Adrenal gland (tissue), 12 donors: ENCODE measurements around the gene RTP5. TPM values are rescaled to one million over a fixed set of nuclear protein-coding genes. Genes with fewer than 3 reads are reported as not detected.

Source experiments
- DNase-seq, 7 donors: peaks; one replicate each; pipeline ENCODE4 v3.0.0-alpha.2; 2019 to 2020
- H3K27ac ChIP-seq, 5 donors: fragments of 200-600 bp; sonication (generic) in 4 of 5; 1 replicate in 3 of 5; 2 replicates in 2 of 5; pipeline versions ENCODE4 v1.5.1 to v1.8.0; 2016 to 2020; ENCODE audit warnings: mild to moderate bottlenecking in 1 of 5
- H3K27me3 ChIP-seq: fragments of 200-600 bp; 2 replicates; pipeline ENCODE4 v1.8.0; 2021
- H3K36me3 ChIP-seq, 2 donors: fragments of 200-600 bp; replicated peaks in 1 of 2; 1 replicate in 1 of 2; 2 replicates in 1 of 2; pipeline versions ENCODE4 v1.5.1 to v1.8.0; 2018 to 2022
- H3K4me1 ChIP-seq, 2 donors: fragments of 200-600 bp; replicated peaks in 1 of 2; 1 replicate in 1 of 2; 2 replicates in 1 of 2; pipeline versions ENCODE4 v1.5.1 to v1.8.0; 2018 to 2021
- H3K4me3 ChIP-seq, 4 donors: fragments of 200-600 bp; sonication (generic) in 3 of 4; one replicate each; pipeline ENCODE4 v1.5.1; 2016 to 2018
- H3K9me3 ChIP-seq, 3 donors: fragments of 200-600 bp; sonication (generic) in 1 of 3; replicated peaks in 1 of 3; 1 replicate in 2 of 3; 2 replicates in 1 of 3; pipeline versions ENCODE4 v1.5.1 to v1.8.0; 2016 to 2021
- POLR2A ChIP-seq, 2 donors: fragments of 450-650 bp; IDR thresholded peaks; one replicate each; pipeline ENCODE4 v1.6.1; 2017; ENCODE audit warnings: antibody characterized with exemption in 2 of 2, mild to moderate bottlenecking in 2 of 2, moderate library complexity in 1 of 2
- whole genome bisulfite sequencing, 4 donors: extraction: QIAGEN DNeasy Blood & Tissue Kit in 2 of 4; methylation state at CpG; one replicate each; pipeline versions ENCODE4 v1.1.5 to v1.1.7; 2013 to 2017; 5-methylcytosine and 5-hydroxymethylcytosine counted together
- intact Hi-C, 2 donors: fragments of 100-400 bp; cut with DNase I; formaldehyde crosslinking; loops; one replicate each; pipeline versions ENCODE4 v1.14.1 to v1.15.0; 2022 to 2023
- polyA plus RNA-seq, 3 donors: library from polyadenylated mRNA; stranded (reverse); fragments of 200-250 nt in 2 of 3; fragments of 350-450 nt in 1 of 3; fragmentation: Illumina TruSeq in 1 of 3; extraction: RNeasy Lipid Tissue Mini Kit (QIAGEN cat#74804) in 1 of 3; gene quantifications; one replicate each; pipeline ENCODE4 v1.2.3, GENCODE V29; 2013 to 2014
- total RNA-seq, 9 donors: library from RNA; depleted of rRNA in 4 of 9; stranded (reverse); fragments of >200 nt in 4 of 9; fragments of 120-200 nt in 1 of 9; fragmentation: NEBNext Ultra II Directional in 1 of 9; extraction: Animal tissue kit (Norgen Biotek cat#: 25700) in 1 of 9; gene quantifications; one replicate each; pipeline versions ENCODE4 v1.1.0 to v1.2.4, GENCODE V29; 2013 to 2023
- TF ChIP-seq, protein P1 (sequence below), 6 experiments: fragments of 450-650 bp in 4 of 6; fragments of 200-600 bp in 2 of 6; sonication (generic) in 1 of 6; IDR thresholded peaks; 1 replicate in 5 of 6; 2 replicates in 1 of 6; pipeline versions ENCODE4 v1.5.1 to v1.8.0; 2016 to 2021; ENCODE audit warnings: antibody characterized with exemption in 6 of 6, mild to moderate bottlenecking in 2 of 6, moderate library complexity in 1 of 6
- donor health status: healthy with polysubstance abuse.
- donor health status: Bipolar disorder and iron deficiency.
- donor health status: DM: yes; HTN: yes; CAD: no.
- donor health status: DM: no; HTN: no; CAD: no.
- donor health status: DM: no; HTN: no; CAD: no.
- donor health status: DM: yes; HTN: yes; CAD: no.

RTP5 gene
- total and polyA plus RNA-seq, 12 donors, result 0.07 to 0.56 (median 0.11) TPM; not detected in 9

DNA sequence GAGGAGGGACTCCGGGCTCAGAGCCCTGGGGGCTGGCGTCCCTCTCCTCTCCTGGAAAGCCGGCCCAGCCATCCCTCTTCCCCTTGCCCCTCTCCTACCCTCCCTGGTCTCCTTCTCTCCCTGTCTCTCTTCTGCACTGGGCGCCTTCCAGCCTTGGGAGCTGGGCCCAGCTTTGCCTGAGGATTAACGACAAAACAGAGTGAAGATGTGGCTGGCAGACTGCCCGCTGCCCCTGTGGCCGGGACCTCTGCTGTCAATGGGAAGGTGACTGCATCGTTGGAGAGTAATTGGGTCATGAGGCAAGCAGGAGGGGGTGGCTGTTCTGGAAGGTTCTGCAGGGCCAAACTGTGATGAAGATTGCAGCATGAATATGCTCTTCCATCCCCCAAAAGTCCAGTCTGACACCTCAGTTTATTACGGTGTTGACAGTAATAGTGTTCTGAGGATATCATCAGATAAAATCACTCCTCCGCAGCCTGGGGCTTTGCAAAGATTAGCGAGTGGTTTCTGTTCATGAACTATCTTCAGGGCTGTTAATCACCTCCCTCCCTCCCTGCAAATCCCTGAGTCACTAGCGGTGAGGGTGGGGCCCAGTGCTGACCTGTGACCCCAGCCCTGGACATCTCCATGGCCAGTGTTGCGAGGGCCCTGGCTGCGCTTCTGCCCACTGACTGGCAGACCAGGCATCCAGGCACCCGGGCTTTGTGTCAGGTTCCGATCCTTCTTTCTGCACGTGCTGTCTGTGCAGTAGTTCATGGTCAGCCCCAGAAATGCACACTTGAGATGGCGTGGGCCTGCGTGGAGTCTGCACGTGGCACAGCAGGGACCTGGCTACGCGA lies 23.0 kb downstream of the RTP5 start:
- intact Hi-C loops, result no loop called here
- DNase-seq, result peak in 6 of 7 donors; percentile 68 to 83 (median 78)
- Histone ChIP-seq H3K36me3 (no peaks in the 10 kb centered on the region), H3K27ac (peak overlapping the region in 1 of 5 donors; percentile 57), H3K4me3 (no peak overlapping the region), H3K9me3 (no peaks in the 10 kb centered on the region), H3K4me1 (peaks cover 0 to 4% of the 10 kb centered on the region in 2 donors), H3K27me3 (no peaks in the 10 kb centered on the region)
- WGBS, 4 donors, result 46 to 84% (median 59%) methylated on average over 19 to 22 of the region's 22 CpGs
- peak in 1 of 2 donors; percentile 9 for TF ChIP-seq POLR2A (IDR thresholded peaks at IDR 0.05)
- TF ChIP-seq, protein P1, sequence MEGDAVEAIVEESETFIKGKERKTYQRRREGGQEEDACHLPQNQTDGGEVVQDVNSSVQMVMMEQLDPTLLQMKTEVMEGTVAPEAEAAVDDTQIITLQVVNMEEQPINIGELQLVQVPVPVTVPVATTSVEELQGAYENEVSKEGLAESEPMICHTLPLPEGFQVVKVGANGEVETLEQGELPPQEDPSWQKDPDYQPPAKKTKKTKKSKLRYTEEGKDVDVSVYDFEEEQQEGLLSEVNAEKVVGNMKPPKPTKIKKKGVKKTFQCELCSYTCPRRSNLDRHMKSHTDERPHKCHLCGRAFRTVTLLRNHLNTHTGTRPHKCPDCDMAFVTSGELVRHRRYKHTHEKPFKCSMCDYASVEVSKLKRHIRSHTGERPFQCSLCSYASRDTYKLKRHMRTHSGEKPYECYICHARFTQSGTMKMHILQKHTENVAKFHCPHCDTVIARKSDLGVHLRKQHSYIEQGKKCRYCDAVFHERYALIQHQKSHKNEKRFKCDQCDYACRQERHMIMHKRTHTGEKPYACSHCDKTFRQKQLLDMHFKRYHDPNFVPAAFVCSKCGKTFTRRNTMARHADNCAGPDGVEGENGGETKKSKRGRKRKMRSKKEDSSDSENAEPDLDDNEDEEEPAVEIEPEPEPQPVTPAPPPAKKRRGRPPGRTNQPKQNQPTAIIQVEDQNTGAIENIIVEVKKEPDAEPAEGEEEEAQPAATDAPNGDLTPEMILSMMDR (IDR thresholded peaks at IDR 0.05), result no peak

DNA sequence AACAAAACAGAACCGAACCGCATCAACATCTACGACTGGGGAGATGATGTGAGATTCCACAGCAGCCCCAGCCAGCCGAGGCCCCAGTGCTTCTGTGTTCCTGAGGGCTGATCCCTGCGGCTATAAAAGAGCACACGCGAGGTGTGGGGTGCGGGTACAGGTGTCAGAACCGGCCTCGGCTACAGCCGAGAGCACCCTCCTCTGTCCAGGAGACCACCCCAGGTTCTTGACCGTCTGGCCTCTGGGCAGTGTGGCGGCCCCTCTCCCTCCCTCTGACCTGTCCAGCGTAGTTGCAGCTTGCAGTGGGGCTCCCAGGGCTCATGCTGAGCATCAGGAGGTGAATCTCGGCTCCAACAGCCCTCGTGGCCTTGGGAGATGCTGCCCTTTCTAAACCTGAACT lies 23.7 kb downstream of the RTP5 start:
- TF ChIP-seq, protein P1 (IDR thresholded peaks at IDR 0.05), result no peak
- TF ChIP-seq POLR2A (IDR thresholded peaks at IDR 0.05), result no peak
- Histone ChIP-seq H3K36me3 (no peaks in the 10 kb centered on the region), H3K9me3 (no peaks in the 10 kb centered on the region), H3K27ac (peak overlapping the region in 1 of 5 donors; percentile 57), H3K27me3 (no peaks in the 10 kb centered on the region), H3K4me3 (no peak overlapping the region), H3K4me1 (peaks cover 0 to 4% of the 10 kb centered on the region in 2 donors)
- WGBS, 4 donors, result 80 to 90% (median 84%) methylated on average over 9 to 16 of the region's 16 CpGs
- intact Hi-C loops, result no loop called here
- DNase-seq, result peak in 3 of 7 donors; percentile 12 to 21 (median 16)

DNA sequence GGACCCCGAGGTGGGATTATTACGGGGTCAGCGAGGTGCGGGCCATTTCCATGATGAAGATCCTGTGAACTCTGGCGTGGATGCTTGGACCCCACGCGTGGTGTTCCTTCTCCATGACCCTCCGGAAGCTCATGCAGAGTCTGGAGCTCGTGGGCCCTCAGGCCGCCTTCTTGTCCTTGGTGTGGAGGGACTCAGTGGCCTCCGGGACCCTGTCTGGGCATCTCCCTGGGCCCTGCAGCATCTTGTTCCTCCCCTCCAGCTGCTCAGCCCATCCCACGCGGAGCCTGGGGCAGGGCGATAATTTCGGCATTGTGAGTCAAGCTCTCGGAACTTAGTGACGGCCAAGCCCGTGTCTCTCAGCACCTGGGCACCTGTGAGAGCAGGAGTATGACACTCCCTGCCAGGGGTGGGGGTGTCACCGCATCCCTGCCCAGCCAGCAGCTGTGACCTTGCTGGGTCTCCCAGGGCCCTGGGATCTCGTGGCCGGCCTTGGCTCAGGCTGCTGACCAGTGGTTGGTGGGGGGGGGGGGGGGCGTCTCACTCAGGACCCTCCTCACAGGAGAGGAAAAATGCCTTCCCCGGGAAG lies 24.6 kb downstream of the RTP5 start:
- WGBS, 4 donors, result 79 to 93% (median 87%) methylated on average over 12 to 23 of the region's 23 CpGs
- Histone ChIP-seq H3K36me3 (no peaks in the 10 kb centered on the region), H3K4me1 (peaks cover 0 to 4% of the 10 kb centered on the region in 2 donors), H3K9me3 (no peaks in the 10 kb centered on the region), H3K4me3 (no peak overlapping the region), H3K27me3 (no peaks in the 10 kb centered on the region), H3K27ac (no peak overlapping the region)
- no peak for TF ChIP-seq POLR2A (IDR thresholded peaks at IDR 0.05)
- intact Hi-C loops, result no loop called here
- DNase-seq, result peak in 6 of 7 donors; percentile 0 to 50 (median 19)

DNA sequence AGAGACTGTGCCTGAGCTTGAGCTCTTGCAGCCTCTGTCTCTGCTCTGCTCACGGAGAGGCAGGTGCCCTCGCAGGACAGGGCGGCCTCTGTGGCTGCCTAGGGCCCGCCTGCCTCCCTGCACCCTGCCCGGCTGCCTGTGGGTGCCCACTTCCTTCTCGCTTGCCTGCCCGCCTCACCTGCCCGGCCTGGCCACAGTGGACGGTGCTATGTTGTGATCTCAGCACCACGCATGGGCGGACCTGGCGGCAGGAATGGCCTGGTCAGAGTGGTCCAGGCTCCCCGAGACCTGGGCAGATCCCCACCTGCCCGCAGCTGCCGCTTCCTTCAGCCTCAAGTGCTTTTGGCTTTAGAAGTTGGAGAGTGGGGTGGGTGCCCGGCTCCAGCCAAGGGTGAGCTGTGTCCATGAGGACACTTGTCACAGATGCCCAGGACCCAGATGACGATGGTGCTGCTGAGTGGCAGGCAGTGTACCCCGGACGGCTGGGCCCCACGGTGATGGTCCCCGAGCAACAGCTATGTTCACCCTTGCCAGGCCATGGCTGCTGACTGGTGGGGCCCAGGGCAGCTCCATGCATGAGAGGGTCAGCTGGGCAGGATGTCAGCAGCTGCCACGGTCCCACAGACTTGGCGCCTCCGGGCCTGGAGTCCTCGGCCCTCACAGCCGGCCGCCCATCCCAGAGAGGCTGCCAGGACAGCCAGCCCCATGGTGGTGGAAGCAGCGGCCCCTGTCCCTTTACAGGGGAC lies 25.3 kb downstream of the RTP5 start:
- peak in 6 of 7 donors; percentile 1 to 55 (median 29) for DNase-seq
- Histone ChIP-seq H3K4me1 (peaks cover 0 to 4% of the 10 kb centered on the region in 2 donors), H3K27me3 (no peaks in the 10 kb centered on the region), H3K27ac (peak overlapping the region in 1 of 5 donors; percentile 88), H3K36me3 (no peaks in the 10 kb centered on the region), H3K4me3 (no peak overlapping the region), H3K9me3 (no peaks in the 10 kb centered on the region)
- intact Hi-C loops, result no loop called here
- 84 to 93% (median 88%) methylated on average over 16 to 28 of the region's 28 CpGs for WGBS, 4 donors
- TF ChIP-seq, protein P1 (IDR thresholded peaks at IDR 0.05), result no peak
- no peak for TF ChIP-seq POLR2A (IDR thresholded peaks at IDR 0.05)
